IPS-18c (cell line): Measurements from ENCODE around the gene GPC5.
"Not testable (repeated sequence)": the region's sequence is repeated elsewhere in the genome, so short reads cannot be mapped to it uniquely, and the experiment has no call there.

Source experiments
- H3K4me3 ChIP-seq: 2 replicates; pipeline ENCODE4 v1.7.0; 2013; ENCODE audit warnings: low read depth, mild to moderate bottlenecking, low read length, moderate library complexity; ENCODE audit not compliant: insufficient read depth
- H3K9me3 ChIP-seq: one replicate; pipeline ENCODE4 v1.6.1; 2013; ENCODE audit warnings: mild to moderate bottlenecking, low read length, moderate library complexity; ENCODE audit not compliant: control insufficient read depth, insufficient read depth

Gene GPC5

DNA sequence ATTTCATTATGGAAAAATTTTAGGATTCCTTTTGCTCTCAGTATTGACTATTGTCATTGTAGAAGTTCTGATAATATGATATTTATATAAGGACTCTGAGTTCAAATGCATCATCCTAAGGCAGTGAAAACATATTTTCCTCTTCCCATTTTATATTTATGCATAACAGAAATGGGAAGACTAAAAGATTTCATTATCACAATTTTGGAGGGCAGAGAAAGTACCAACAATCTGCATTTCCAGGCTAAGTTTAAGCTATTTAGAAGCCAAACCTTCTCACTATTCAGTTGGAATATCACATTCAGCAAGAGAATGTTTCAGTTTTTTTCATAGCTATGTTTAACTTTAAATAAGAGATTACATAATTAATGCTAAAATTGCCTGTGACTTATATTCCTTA is 1269.7 kb downstream of the GPC5 start:
- H3K4me3 ChIP-seq, result no peak overlapping the region
- H3K9me3 ChIP-seq, result no peaks in the 10 kb centered on the region

DNA sequence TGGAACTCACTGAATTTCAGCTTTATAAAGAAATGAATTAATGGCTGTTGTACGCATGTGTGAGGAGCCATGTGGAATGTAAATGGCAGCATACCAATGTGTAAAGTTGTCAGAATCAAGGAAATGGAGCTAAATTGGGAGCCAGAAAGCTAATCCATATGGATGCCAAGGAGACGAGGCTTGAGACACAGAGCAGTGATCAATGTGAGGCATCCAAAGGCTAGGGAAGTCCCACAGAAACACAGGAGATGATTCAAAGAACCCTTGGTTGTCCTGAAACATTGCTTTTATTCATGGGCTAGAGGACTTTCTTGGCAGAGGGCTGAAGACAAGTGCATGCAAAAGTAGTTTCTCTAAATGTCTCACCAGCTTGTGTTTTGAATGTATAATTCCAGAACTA is 1271.7 kb downstream of the GPC5 start:
- H3K9me3 ChIP-seq, result no peaks in the 10 kb centered on the region
- H3K4me3 ChIP-seq, result no peak overlapping the region

DNA sequence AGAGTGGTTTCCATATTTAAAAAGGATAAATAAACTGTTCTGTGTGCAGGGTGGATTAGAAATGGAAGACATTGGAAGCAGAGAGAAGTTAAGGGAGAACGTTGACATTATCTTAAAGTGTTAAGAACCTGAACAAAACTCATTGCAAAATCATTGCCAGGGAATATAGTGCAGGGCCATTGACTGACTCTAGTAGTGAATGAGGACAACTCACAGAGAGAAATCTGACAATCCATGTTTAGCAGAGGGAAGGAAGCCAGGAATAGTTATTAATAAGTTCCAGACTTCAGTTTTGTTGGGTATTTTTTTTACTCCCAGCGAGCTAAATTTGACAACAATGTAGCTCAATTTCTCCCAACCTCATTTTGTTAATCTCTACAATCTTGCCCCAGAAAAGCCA is 1273.4 kb downstream of the GPC5 start:
- no peak overlapping the region for H3K4me3 ChIP-seq
- H3K9me3 ChIP-seq, result no peaks in the 10 kb centered on the region

DNA sequence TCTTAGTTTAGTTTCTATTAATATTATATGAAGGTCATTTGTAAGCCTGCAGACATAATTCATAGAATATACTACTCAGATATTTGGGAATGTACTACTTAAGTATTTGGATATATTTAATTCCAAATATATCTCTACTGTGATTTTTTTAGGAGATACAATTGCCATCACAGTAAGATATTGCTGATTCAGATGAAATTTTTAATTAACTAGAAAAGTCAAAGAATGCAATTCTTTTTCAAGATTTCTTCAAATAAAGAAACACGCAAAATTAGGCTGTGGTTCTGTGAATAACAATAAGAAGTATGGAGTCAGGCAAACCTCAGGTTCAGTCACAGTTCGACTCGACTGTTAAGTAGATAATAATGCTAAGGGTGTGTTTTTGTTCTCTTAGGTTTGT is 1277.8 kb downstream of the GPC5 start:
- Histone ChIP-seq H3K9me3 (no peaks in the 10 kb centered on the region), H3K4me3 (no peak overlapping the region)

DNA sequence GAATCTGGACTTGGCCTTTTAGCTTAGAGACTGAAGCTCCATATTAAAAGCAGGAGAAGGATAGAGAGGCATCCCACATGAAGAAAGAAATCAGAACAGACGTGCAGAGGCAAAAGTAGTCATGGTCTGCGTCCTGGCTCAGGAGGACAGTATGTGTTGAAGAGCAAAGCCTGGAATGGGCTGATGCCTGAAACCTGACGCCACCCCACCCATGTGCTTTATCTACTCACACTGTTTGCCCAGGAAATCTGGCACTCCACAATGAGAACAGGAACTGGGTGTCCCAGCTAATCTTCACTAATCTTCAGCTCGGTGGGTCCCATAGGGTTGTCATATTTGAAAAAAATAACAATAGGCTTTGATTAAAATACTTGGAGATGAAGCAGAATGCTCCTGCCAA is 1279.2 kb downstream of the GPC5 start:
- Histone ChIP-seq H3K9me3 (no peaks in the 10 kb centered on the region), H3K4me3 (no peak overlapping the region)

DNA sequence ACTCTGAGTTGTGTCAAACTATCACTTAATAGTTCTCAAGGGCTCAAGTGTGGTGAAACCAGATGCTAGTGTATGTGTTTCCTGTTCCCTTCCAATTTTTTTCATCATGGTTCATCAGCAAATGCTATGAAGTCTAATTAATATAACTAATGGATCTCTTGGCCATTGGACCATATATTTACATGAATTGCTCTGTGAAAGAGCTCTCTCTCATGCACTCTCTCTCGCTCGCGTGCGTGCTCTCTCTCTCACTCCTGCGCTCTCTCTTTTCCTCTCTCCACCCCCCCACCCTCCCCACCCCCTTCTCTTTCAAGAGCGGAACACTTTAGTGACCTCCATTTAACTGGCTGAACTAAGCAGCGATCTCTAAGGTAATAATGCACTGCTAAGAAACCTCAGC is 1281.2 kb downstream of the GPC5 start:
- Histone ChIP-seq H3K4me3 (no peak overlapping the region), H3K9me3 (no peaks in the 10 kb centered on the region)

DNA sequence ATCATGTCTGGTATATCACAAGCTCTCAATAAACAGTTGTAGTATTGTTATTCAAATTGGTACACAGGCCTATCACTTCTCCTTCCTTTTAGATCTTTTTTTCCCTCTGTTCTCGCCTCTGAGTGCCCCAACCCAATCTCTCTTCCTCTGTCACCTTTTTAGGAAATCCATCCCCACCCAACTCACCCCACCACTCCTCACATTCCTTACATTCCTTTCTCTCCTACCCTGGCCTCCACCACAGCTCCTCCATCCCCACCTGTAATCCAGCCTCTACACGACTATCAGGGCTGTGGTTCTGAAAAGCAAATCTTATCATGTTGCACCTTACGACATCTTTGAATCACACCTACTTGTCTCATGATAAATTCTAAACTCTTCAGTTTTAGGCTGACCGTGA is 1282.8 kb downstream of the GPC5 start:
- Histone ChIP-seq H3K4me3 (no peak overlapping the region), H3K9me3 (no peaks in the 10 kb centered on the region)

DNA sequence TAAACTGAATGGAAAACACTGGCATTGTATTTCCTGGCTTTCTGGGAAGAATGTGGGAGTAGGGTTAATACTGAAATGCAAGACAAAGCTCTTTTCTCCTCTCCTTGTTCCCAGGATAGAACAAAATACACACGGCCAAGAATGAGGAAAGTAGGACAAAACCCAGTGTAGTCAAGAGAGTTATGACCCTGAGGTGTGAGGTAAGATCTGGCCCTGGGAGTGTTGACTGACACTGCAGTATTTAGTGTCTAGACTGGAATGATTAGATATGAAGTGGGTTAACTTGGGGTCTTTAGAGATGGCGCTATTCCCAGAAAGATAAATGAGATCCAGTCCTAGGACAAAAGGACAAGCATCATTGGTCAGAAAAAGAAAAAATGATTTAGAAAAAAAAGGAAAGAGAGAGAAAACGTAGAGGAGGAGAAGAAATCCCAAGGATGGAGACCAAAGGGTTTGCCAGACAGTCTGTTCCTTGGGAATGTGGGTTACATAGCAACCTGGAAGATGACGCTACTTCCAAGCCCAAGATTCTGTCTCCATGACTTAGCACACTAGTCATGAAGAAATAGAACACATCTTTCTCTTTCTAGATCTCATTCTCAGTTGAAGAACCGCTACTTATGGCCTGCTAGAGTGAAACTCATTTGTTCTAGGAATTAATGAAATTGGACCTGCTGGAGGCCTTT is 1284.6 kb downstream of the GPC5 start:
- no peaks in the 10 kb centered on the region for H3K9me3 ChIP-seq
- no peak overlapping the region for H3K4me3 ChIP-seq

DNA sequence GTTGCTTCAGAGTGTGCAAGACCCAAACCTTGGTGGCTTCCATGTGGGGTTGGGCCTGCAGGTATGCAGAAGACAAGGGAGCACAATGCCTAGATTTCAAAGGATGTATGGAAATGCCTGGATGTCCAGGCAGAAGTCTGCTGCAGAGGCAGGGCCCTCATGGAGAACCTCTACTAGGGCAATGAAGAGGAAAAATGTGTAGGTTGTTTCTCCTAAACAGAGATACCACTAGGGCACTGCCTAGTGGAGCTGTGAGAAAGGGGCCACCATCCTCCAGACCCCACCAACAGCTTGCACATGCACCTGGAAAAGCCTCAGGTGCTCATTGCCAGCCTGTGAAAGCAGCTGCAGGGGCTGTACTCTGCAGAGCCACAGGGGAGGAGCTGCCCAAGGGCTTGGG is 1295.6 kb downstream of the GPC5 start:
- H3K9me3 ChIP-seq, result peaks cover 4% of the 10 kb centered on the region
- no peak overlapping the region for H3K4me3 ChIP-seq

DNA sequence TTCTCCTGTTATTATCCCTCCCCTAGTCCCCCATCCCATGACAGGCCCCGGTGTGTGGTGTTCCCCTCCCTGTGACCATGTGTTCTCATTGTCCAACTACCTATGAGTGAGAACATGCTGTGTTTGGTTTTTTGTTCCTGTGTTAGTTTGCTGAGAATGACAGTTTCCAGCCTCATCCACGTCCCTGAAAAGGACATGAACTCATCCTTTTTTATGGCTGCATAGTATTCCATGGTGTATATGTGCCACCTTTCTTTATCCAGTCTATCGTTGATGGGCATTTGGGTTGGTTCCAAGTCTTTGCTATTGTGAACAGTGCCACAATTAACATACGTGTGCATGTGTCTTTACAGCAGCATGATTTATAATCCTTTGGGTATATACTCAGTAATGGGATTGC is 1297.4 kb downstream of the GPC5 start:
- H3K9me3 ChIP-seq, H3K4me3 ChIP-seq: not testable (repeated sequence)

DNA sequence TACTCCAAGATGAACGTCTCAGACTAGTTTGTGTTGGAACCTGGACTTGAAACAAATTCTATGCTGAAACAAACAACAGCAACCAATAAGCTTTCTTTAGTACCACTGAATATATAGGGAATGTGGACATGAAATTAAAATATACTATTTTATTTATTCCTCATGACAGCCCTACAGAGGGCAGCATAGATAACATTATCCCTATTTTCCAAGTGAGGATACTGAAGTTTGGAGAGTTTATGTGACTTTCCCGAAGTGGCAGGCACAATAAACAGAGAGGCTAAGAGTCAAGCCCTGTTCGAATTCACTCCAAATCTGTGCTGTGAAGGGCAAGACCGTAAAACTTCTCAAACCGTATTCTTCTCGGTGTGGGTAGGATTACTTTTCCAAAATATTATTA is 1318.3 kb downstream of the GPC5 start:
- H3K9me3 ChIP-seq, result no peaks in the 10 kb centered on the region
- no peak overlapping the region for H3K4me3 ChIP-seq

DNA sequence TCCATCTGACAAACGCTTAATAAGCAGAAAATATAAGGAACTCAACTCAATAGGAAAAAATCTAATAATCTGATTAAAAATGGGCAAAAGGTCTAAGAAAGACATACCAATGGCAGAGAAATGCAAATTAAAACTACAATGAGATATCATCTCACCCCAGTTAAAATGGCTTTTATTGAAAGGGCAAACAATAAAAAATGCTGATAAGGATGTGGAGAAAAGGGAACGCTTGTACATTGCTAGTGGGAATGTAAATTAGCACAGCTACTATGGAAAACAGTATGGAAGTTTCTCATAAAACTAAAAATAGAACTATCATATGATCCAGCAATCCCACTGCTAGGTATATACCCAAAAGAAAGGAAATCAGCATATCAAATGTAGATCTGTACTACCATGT is 1319.4 kb downstream of the GPC5 start:
- H3K4me3 ChIP-seq, result no peak overlapping the region
- H3K9me3 ChIP-seq, result no peaks in the 10 kb centered on the region

DNA sequence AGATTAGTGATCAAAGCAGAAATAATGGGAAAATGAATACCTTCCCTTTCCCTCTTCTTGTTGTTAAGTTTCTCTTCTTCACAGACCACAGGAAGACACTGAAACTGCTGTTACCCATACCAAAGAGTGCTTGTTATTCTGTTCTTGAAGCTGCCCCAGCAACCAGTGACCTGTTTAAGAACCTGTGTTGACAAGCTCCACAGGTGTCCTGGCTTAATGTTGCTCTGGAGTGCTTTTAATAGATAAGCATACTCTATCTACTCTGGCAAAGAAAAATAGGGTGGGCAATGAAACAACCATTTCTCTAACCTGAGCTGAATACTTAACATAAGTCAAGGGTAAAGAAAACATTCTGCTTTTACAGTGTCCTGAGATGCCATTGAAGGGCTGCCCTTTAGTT is 1321.4 kb downstream of the GPC5 start:
- Histone ChIP-seq H3K9me3 (no peaks in the 10 kb centered on the region), H3K4me3 (no peak overlapping the region)

DNA sequence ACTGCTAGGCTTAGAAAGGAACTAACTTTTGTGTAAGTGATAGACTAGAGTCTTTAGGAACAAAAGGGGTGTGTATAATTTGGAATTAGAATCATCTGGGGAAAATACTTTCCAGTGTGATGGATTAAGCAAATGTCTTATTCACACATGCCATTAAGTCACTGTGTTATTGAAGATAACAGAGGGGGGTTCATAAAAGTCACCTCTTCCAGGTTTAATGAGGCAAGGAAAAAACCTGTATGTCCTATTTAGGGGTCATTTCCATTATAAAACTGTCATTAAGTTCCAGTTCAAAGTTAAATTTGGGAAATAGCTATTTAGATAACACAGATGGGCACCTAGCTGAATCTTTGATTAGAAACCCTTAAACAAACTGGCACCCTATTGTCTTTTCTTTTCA is 1323.2 kb downstream of the GPC5 start:
- Histone ChIP-seq H3K9me3 (no peaks in the 10 kb centered on the region), H3K4me3 (no peak overlapping the region)

DNA sequence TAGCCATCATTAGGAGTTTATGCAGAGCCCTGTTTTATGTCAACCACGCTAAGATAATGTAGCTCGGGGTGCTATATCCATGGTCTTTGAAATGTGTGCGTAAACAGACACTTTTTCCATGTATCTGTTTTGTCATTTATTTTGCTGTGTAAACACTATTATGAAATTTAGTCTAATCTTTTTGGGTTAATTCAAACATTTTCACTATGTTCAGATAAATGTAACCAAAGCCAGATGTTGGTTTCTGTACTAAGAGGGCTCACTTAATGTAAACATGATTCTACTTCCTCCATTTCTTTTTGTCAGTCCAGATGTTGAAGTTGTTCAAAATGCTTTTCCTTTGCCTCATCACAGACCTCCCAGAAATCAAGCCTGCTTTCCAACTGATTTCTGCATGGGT is 1328.7 kb downstream of the GPC5 start:
- Histone ChIP-seq H3K9me3 (no peaks in the 10 kb centered on the region), H3K4me3 (no peak overlapping the region)

DNA sequence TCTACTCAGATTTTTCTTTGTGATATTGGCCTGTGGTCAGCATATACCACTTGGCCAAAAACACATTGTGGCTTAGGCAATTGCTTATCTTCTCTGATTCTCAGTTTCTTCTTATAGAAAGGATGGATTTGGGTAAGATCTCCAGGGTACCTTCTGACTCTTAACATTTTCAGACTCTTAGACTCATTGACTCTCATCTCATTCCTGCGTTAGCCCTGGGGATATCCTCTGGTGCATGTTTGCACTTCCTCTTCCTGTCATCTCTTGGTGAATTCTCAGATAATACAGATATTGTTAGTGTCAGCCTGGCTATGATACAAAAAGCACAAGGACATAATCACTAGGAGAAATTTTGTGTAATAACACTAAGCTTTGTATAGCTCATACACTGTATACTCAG is 1335.6 kb downstream of the GPC5 start:
- Histone ChIP-seq H3K4me3 (no peak overlapping the region), H3K9me3 (no peaks in the 10 kb centered on the region)

DNA sequence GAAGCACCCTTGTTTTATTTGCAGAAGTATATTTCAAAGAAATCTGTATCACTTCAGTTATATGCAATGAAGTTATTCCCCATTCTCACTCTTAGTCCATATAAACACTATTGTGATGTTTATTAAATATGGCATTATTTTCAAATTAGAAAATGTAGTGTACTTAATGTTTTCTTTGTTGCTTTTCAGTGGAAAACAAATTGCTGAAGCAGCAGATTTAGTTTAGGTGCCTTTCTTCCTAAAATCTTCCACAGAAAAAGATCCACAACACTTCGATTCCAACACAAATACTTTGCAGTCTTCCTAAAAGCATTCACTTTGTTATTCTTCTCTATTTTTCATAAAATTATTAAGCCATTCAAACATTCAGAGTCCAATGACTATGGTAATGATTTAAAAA is 1336.1 kb downstream of the GPC5 start:
- Histone ChIP-seq H3K4me3 (no peak overlapping the region), H3K9me3 (no peaks in the 10 kb centered on the region)

DNA sequence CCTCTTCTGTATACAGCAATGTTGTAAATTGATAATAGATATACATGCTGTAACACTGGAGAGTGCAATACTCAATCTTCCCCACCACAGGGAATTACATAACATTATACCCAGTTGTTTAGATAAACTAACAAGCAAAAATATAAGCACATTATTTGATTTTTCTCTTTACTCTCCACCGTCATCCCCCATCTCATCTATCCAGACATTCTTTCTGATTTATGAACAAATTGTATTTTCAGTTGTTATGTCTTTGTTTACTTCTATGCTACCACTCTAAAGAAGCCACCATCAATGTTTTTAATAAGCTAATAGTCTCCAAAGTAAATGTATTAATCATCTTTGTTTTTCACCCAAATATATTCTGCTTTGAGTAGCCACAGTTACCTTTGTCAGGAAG is 1337.5 kb downstream of the GPC5 start:
- Histone ChIP-seq H3K9me3 (no peaks in the 10 kb centered on the region), H3K4me3 (no peak overlapping the region)

DNA sequence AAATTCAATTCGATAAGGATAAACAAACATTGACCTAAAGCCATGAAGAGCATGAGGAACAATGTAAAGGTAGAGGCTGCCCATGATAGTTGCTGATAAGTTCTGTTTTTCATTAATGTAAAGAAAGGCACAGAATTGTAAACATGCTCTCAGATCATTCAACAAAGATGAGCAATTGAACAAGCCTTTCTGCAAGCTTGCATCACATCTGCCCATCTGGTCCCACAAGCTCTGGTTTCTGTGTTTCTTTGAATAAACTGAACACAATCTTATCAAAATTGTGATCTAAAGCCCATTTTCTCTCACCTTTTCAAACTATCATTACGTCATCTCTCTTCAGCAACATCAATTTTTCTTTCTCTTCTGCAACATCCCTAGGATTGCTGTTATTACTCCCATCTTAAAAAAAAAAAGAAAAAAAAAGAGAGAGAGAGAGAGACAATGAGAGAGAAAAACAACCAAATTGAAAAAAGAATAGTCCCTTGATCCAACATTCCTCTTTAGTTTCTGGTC is 1340.9 kb downstream of the GPC5 start:
- H3K9me3 ChIP-seq, result no peaks in the 10 kb centered on the region
- H3K4me3 ChIP-seq, result no peak overlapping the region
